Measurements from ENCODE around the gene AHCYL2. TPM values are rescaled to one million over a fixed set of nuclear protein-coding genes. Genes with fewer than 3 reads are reported as not detected.

Gene AHCYL2
- total RNA-seq, 1 donor from 2014 or later: 19.0 TPM

DNA sequence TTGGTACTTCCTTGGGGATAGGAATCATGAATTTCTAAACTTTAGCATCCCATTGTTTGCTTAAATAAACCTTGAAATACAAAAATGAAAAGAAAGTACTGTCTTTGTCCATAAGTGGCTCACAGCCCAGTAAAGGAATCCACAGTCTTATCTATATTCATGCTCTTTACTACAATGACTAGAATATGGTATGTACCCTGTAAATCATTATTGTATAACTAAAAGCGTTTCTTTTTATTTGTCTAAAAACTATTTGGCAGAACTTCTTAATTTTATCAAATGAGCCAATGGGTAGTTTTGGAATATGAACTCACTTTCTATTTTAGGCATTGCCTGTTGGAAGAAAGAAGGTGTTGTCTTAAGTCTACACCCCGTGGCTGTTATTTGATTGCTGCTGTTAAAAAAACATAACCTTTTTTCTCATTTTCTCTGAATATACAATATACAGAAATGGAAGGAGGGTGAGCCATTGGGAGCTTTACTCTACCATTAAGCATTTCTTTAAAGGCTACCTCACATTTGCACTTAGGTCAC lies 197.0 kb downstream of the AHCYL2 start:
- H3K27me3 Mint-ChIP-seq (ENCODE audit: unreplicated experiment): no peaks in the 10 kb centered on the region
- H3K9me3 Mint-ChIP-seq (ENCODE audit: unreplicated experiment): no peaks in the 10 kb centered on the region
- no peak overlapping the region for H3K27ac Mint-ChIP-seq (ENCODE audit: unreplicated experiment)
- H3K36me3 Mint-ChIP-seq (ENCODE audit: unreplicated experiment): peaks cover 23% of the 10 kb centered on the region
- TF ChIP-seq, protein P1, sequence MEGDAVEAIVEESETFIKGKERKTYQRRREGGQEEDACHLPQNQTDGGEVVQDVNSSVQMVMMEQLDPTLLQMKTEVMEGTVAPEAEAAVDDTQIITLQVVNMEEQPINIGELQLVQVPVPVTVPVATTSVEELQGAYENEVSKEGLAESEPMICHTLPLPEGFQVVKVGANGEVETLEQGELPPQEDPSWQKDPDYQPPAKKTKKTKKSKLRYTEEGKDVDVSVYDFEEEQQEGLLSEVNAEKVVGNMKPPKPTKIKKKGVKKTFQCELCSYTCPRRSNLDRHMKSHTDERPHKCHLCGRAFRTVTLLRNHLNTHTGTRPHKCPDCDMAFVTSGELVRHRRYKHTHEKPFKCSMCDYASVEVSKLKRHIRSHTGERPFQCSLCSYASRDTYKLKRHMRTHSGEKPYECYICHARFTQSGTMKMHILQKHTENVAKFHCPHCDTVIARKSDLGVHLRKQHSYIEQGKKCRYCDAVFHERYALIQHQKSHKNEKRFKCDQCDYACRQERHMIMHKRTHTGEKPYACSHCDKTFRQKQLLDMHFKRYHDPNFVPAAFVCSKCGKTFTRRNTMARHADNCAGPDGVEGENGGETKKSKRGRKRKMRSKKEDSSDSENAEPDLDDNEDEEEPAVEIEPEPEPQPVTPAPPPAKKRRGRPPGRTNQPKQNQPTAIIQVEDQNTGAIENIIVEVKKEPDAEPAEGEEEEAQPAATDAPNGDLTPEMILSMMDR (IDR thresholded peaks at IDR 0.05): no peak
- H3K4me1 Mint-ChIP-seq (ENCODE audit: unreplicated experiment): peaks cover 4% of the 10 kb centered on the region
- no peak overlapping the region for H3K4me3 Mint-ChIP-seq (ENCODE audit: unreplicated experiment)
- DNase-seq (ENCODE audit: extremely low spot score, unreplicated experiment): no peak

DNA sequence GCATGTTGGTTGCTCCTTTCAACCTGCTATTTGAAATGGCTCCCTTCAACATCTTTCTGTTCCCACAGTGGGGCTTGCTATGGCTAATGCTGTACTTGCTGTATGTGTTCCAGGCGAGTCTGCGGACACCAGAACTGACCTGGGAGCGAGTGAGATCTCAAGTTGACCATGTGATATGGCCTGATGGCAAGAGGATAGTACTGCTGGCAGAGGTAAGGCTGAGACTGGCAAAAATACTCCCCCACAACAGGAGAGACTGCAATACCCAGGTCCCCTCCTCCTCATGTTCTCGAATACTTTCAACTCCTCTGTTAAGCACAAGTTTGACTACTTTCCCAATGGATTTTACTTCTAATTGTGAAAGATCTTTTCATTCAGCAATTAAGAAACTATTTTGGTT lies 197.9 kb downstream of the AHCYL2 start:
- H3K4me3 Mint-ChIP-seq (ENCODE audit: unreplicated experiment): no peak overlapping the region
- TF ChIP-seq, protein P1 (IDR thresholded peaks at IDR 0.05): no peak

DNA sequence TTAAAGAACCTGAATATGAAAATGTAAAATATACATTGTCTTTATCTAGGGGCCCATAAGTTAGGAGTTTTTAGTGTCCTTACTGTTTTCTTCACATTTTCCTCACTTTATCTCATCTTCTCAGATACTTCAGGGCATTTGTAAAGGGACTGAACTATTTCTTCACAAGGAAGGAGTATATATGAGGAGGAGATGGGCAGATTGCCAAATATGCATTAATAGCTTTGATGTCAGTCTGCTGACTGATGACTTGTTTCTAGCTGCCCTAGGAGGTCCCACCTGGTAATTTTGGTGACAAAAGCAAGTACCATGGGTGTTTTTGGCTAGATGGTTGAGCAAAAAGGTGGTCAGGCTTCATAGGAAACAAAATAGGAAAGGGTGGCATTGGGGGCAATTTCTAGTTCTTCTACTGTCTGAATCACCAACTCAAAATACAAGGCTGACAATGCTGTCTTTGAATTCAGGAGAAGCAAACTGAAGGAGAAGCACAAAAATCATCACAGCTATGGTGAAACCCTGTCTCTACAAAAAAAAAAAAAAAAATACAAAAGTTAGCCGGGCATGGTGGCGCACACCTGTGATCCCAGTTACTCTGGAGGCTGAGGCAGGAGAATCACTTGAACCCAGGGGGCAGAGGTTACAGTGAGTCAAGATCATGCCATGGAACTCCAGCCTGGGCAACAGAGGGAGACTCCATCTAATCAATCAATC lies 199.0 kb downstream of the AHCYL2 start:
- Mint-ChIP-seq H3K36me3 (ENCODE audit: unreplicated experiment) (peaks cover 26% of the 10 kb centered on the region), H3K27ac (ENCODE audit: unreplicated experiment) (no peak overlapping the region), H3K27me3 (ENCODE audit: unreplicated experiment) (no peaks in the 10 kb centered on the region), H3K9me3 (ENCODE audit: unreplicated experiment) (no peaks in the 10 kb centered on the region), H3K4me3 (ENCODE audit: unreplicated experiment) (no peak overlapping the region), H3K4me1 (ENCODE audit: unreplicated experiment) (no peaks in the 10 kb centered on the region)
- TF ChIP-seq, protein P1 (IDR thresholded peaks at IDR 0.05): no peak
- no peak for DNase-seq (ENCODE audit: extremely low spot score, unreplicated experiment)

More for the DNA sequence above, 197.9 kb downstream of the AHCYL2 start:
- no peaks in the 10 kb centered on the region for H3K9me3 Mint-ChIP-seq (ENCODE audit: unreplicated experiment)
- no peaks in the 10 kb centered on the region for H3K4me1 Mint-ChIP-seq (ENCODE audit: unreplicated experiment)
- peaks cover 24% of the 10 kb centered on the region for H3K36me3 Mint-ChIP-seq (ENCODE audit: unreplicated experiment)
- DNase-seq (ENCODE audit: extremely low spot score, unreplicated experiment): no peak
- H3K27me3 Mint-ChIP-seq (ENCODE audit: unreplicated experiment): no peaks in the 10 kb centered on the region
- H3K27ac Mint-ChIP-seq (ENCODE audit: unreplicated experiment): no peak overlapping the region

DNA sequence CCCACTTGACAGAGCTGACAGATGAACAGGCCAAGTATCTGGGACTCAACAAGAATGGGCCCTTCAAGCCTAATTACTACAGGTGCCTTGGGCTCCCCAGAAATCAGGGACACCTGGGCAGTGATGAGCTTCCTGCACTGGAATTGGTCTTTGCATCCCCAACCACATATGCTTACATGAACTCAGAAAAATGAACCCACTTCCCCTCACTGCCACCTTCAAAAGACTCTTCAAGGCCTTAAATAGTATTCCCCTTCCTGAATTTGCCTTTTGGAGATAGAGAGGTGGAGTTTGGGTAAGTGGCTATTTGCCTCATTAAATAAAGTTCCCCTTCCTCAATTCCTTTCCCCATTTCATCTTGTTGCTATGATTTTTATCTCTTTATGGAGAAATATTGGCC lies 201.7 kb downstream of the AHCYL2 start:
- no peaks in the 10 kb centered on the region for H3K27me3 Mint-ChIP-seq (ENCODE audit: unreplicated experiment)
- H3K27ac Mint-ChIP-seq (ENCODE audit: unreplicated experiment): no peak overlapping the region
- DNase-seq (ENCODE audit: extremely low spot score, unreplicated experiment): no peak
- H3K4me1 Mint-ChIP-seq (ENCODE audit: unreplicated experiment): no peaks in the 10 kb centered on the region
- H3K36me3 Mint-ChIP-seq (ENCODE audit: unreplicated experiment): peaks cover 33% of the 10 kb centered on the region
- H3K4me3 Mint-ChIP-seq (ENCODE audit: unreplicated experiment): no peak overlapping the region
- no peaks in the 10 kb centered on the region for H3K9me3 Mint-ChIP-seq (ENCODE audit: unreplicated experiment)
- TF ChIP-seq, protein P1 (IDR thresholded peaks at IDR 0.05): no peak

DNA sequence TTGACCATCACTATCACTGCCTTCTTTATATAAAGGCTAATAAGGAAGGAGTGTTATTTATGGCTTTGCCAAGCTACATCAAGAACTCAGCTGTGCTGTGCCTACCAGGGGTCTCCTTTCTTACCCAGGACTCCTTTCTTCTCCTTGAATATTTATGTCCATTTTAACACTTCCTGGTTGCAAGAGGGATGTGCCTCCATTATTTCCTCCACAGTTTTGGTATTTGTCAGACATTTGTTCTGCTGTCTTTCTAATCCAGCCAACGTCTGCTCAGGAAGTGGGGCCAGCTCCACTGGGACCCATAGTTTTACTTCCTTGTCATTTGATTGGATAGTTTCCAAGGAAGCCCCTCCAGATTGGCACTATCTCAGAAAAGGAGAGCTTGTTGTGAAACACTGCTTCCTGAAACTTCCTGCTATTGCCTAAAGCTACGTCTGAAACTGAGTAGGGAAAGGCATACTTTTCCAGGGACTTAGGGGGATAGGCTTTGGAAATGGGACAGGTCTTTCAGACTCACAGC lies 202.8 kb downstream of the AHCYL2 start:
- no peak for DNase-seq (ENCODE audit: extremely low spot score, unreplicated experiment)
- H3K4me1 Mint-ChIP-seq (ENCODE audit: unreplicated experiment): no peaks in the 10 kb centered on the region

More for the DNA sequence above, 202.8 kb downstream of the AHCYL2 start:
- H3K27ac Mint-ChIP-seq (ENCODE audit: unreplicated experiment): peak overlapping the region; percentile 49
- peaks cover 33% of the 10 kb centered on the region for H3K36me3 Mint-ChIP-seq (ENCODE audit: unreplicated experiment)
- H3K4me3 Mint-ChIP-seq (ENCODE audit: unreplicated experiment): no peak overlapping the region
- H3K27me3 Mint-ChIP-seq (ENCODE audit: unreplicated experiment): peaks cover 3% of the 10 kb centered on the region
- H3K9me3 Mint-ChIP-seq (ENCODE audit: unreplicated experiment): no peaks in the 10 kb centered on the region
- TF ChIP-seq, protein P1 (IDR thresholded peaks at IDR 0.05): no peak
